ENCODE data around the gene OR8G1. TPM values are rescaled to one million over a fixed set of nuclear protein-coding genes. Genes with fewer than 3 reads are reported as not detected.

The OR8G1 gene
- total RNA-seq, 1 donor from 2014 or later = not detected

GRCh38 chr11:124194293-124195188 lies 46.4 kb upstream of the OR8G1 start:
- H3K27me3 Mint-ChIP-seq (ENCODE audit: low read depth, unreplicated experiment) = no peaks in the 10 kb centered on the region
- no peak overlapping the region for H3K27ac ChIP-seq (ENCODE audit: low read depth, low read length)
- H3K9ac ChIP-seq (ENCODE audit: low read length) = no peak overlapping the region
- H3K27ac Mint-ChIP-seq (ENCODE audit: unreplicated experiment) = no peak overlapping the region
- H3K9me3 Mint-ChIP-seq (ENCODE audit: unreplicated experiment) = no peaks in the 10 kb centered on the region
- H3K79me2 ChIP-seq (ENCODE audit: insufficient read depth, low read length) = no peaks in the 10 kb centered on the region
- no peak overlapping the region for H3K4me2 ChIP-seq (ENCODE audit: low read length)
- TF ChIP-seq EZH2 (IDR thresholded peaks at IDR 0.05; ENCODE audit: insufficient read depth, low read length) = no peak
- TF ChIP-seq, protein P1, sequence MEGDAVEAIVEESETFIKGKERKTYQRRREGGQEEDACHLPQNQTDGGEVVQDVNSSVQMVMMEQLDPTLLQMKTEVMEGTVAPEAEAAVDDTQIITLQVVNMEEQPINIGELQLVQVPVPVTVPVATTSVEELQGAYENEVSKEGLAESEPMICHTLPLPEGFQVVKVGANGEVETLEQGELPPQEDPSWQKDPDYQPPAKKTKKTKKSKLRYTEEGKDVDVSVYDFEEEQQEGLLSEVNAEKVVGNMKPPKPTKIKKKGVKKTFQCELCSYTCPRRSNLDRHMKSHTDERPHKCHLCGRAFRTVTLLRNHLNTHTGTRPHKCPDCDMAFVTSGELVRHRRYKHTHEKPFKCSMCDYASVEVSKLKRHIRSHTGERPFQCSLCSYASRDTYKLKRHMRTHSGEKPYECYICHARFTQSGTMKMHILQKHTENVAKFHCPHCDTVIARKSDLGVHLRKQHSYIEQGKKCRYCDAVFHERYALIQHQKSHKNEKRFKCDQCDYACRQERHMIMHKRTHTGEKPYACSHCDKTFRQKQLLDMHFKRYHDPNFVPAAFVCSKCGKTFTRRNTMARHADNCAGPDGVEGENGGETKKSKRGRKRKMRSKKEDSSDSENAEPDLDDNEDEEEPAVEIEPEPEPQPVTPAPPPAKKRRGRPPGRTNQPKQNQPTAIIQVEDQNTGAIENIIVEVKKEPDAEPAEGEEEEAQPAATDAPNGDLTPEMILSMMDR (IDR thresholded peaks at IDR 0.05; ENCODE audit: insufficient read depth, low read depth, low read length) = no peak
- H4K20me1 ChIP-seq (ENCODE audit: insufficient read depth, low read length) = no peaks in the 10 kb centered on the region
- no peak overlapping the region for H2AFZ ChIP-seq (ENCODE audit: low read depth, low read length)
- peaks cover 4% of the 10 kb centered on the region for H3K4me1 Mint-ChIP-seq (ENCODE audit: low read depth, unreplicated experiment)
- no peaks in the 10 kb centered on the region for H3K4me1 ChIP-seq (ENCODE audit: insufficient read depth, low read length)
- H3K27me3 ChIP-seq (ENCODE audit: insufficient read depth, low read length) = no peaks in the 10 kb centered on the region
- no peak overlapping the region for H3K4me3 ChIP-seq (ENCODE audit: insufficient read depth, low read depth, low read length)
- H3K36me3 ChIP-seq (ENCODE audit: insufficient read depth, low read length) = no peaks in the 10 kb centered on the region
- no peaks in the 10 kb centered on the region for H3K9me3 ChIP-seq (ENCODE audit: insufficient read depth, low read depth, low read length)
- DNase-seq (ENCODE audit: low read depth) (no peak), FAIRE-seq (no peak)
- no peaks in the 10 kb centered on the region for H3K36me3 Mint-ChIP-seq (ENCODE audit: low read depth, unreplicated experiment)
- no peak overlapping the region for H3K4me3 Mint-ChIP-seq (ENCODE audit: unreplicated experiment)

DNA sequence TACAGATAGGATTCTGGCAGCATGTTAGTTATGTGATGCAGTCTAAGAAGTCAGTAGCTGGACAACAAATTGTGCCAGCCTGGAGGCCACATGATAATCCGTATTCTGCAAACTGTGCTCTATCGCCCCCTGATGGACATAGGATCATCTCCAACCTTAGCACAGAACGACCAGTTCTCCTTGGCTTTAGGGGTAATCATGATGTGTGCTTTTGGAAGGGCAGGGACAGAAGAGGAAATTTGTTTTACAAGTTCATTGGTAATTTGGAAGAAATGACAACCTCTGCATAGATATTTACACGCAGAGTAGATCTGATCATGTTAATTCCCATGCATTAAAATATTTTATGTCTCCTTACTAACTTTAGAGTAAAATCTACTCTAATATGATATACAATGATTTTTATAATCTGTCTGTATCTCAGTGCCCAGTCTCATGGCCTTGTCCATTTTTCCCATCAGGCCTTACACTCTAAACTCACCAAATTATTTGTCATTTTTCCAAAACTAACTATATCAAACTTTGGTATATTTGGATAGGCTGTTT lies 45.6 kb upstream of the OR8G1 start:
- H3K36me3 Mint-ChIP-seq (ENCODE audit: low read depth, unreplicated experiment) = no peaks in the 10 kb centered on the region

More for the DNA sequence above, 45.6 kb upstream of the OR8G1 start:
- Mint-ChIP-seq H3K27me3 (ENCODE audit: low read depth, unreplicated experiment) (no peaks in the 10 kb centered on the region), H3K4me3 (ENCODE audit: unreplicated experiment) (no peak overlapping the region), H3K4me1 (ENCODE audit: low read depth, unreplicated experiment) (peaks cover 2% of the 10 kb centered on the region), H3K27ac (ENCODE audit: unreplicated experiment) (no peak overlapping the region), H3K9me3 (ENCODE audit: unreplicated experiment) (no peaks in the 10 kb centered on the region)
- Histone ChIP-seq H4K20me1 (ENCODE audit: insufficient read depth, low read length) (no peaks in the 10 kb centered on the region), H3K79me2 (ENCODE audit: insufficient read depth, low read length) (no peaks in the 10 kb centered on the region), H3K9me3 (ENCODE audit: insufficient read depth, low read depth, low read length) (no peaks in the 10 kb centered on the region), H3K4me3 (ENCODE audit: insufficient read depth, low read depth, low read length) (no peak overlapping the region), H2AFZ (ENCODE audit: low read depth, low read length) (no peak overlapping the region), H3K27me3 (ENCODE audit: insufficient read depth, low read length) (no peaks in the 10 kb centered on the region), H3K4me1 (ENCODE audit: insufficient read depth, low read length) (no peaks in the 10 kb centered on the region), H3K9ac (ENCODE audit: low read length) (no peak overlapping the region), H3K4me2 (ENCODE audit: low read length) (no peak overlapping the region), H3K36me3 (ENCODE audit: insufficient read depth, low read length) (no peaks in the 10 kb centered on the region), H3K27ac (ENCODE audit: low read depth, low read length) (no peak overlapping the region)
- no peak for TF ChIP-seq EZH2 (IDR thresholded peaks at IDR 0.05; ENCODE audit: insufficient read depth, low read length)
- TF ChIP-seq, protein P1 (IDR thresholded peaks at IDR 0.05; ENCODE audit: insufficient read depth, low read depth, low read length) = peak; percentile 71
- FAIRE-seq = peak; percentile 65
- DNase-seq (ENCODE audit: low read depth) = peak; percentile 7

Data from astrocyte (in vitro differentiated cells and primary cell).